ENCODE results near the gene C2CD2. TPM values are rescaled to one million over a fixed set of nuclear protein-coding genes. Genes with fewer than 3 reads are reported as not detected.

The C2CD2 gene
- total RNA-seq, 1 donor from 2014 or later, result 45.0 TPM

GRCh38 chr21:41965461-41966013 is 11.7 kb upstream of the C2CD2 start:
- Histone ChIP-seq H3K27ac (no peak overlapping the region), H3K36me3 (no peaks in the 10 kb centered on the region), H3K4me3 (no peak overlapping the region), H3K4me1 (no peaks in the 10 kb centered on the region), H3K9me3 (no peaks in the 10 kb centered on the region), H3K27me3 (no peaks in the 10 kb centered on the region)
- no peak for TF ChIP-seq CTCF (IDR thresholded peaks at IDR 0.05)
- intact Hi-C loops (cut with DNase I), result no loop called here
- peak in 1 of 2 donors; percentile 18 for DNase-seq (ENCODE audit: low spot score in 2 of 2)

GRCh38 chr21:41965045-41965444 is 11.2 kb upstream of the C2CD2 start:
- intact Hi-C loops (cut with DNase I), result no loop called here
- DNase-seq (ENCODE audit: low spot score in 2 of 2), result peak in 1 of 2 donors; percentile 45
- no peak overlapping the region for H3K4me3 ChIP-seq
- no peak for TF ChIP-seq CTCF (IDR thresholded peaks at IDR 0.05)
- no peaks in the 10 kb centered on the region for H3K36me3 ChIP-seq
- no peaks in the 10 kb centered on the region for H3K9me3 ChIP-seq
- no peaks in the 10 kb centered on the region for H3K4me1 ChIP-seq
- H3K27ac ChIP-seq, result no peak overlapping the region
- H3K27me3 ChIP-seq, result no peaks in the 10 kb centered on the region

GRCh38 chr21:41964171-41964570 is 10.4 kb upstream of the C2CD2 start:
- no peaks in the 10 kb centered on the region for H3K36me3 ChIP-seq
- H3K4me3 ChIP-seq, result no peak overlapping the region
- no peak overlapping the region for H3K27ac ChIP-seq
- H3K27me3 ChIP-seq, result no peaks in the 10 kb centered on the region
- H3K4me1 ChIP-seq, result peaks cover 0 to 4% of the 10 kb centered on the region in 2 donors
- no peak for TF ChIP-seq CTCF (IDR thresholded peaks at IDR 0.05)
- H3K9me3 ChIP-seq, result no peaks in the 10 kb centered on the region
- intact Hi-C loops (cut with DNase I), result no loop called here
- DNase-seq (ENCODE audit: low spot score in 2 of 2), result peak in 1 of 2 donors; percentile 37

GRCh38 chr21:41962425-41962966 is 8.7 kb upstream of the C2CD2 start:
- no peaks in the 10 kb centered on the region for H3K27me3 ChIP-seq
- intact Hi-C loops (cut with DNase I), result no loop called here
- H3K9me3 ChIP-seq, result no peaks in the 10 kb centered on the region
- H3K4me1 ChIP-seq, result peaks cover 3 to 18% of the 10 kb centered on the region in 2 donors
- H3K4me3 ChIP-seq, result no peak overlapping the region
- TF ChIP-seq CTCF (IDR thresholded peaks at IDR 0.05), result no peak
- DNase-seq (ENCODE audit: low spot score in 2 of 2), result no peak
- no peak overlapping the region for H3K27ac ChIP-seq
- no peaks in the 10 kb centered on the region for H3K36me3 ChIP-seq

GRCh38 chr21:41961753-41962152 is 7.9 kb upstream of the C2CD2 start:
- DNase-seq (ENCODE audit: low spot score in 2 of 2), result no peak
- intact Hi-C loops (cut with DNase I), result no loop called here
- Histone ChIP-seq H3K9me3 (no peaks in the 10 kb centered on the region), H3K27ac (no peak overlapping the region), H3K27me3 (no peaks in the 10 kb centered on the region), H3K36me3 (no peaks in the 10 kb centered on the region), H3K4me3 (no peak overlapping the region), H3K4me1 (peaks cover 3 to 23% of the 10 kb centered on the region in 2 donors)
- TF ChIP-seq CTCF (IDR thresholded peaks at IDR 0.05), result no peak

Measured in ascending aorta (tissue), 2 donors.